ENCODE results near the gene CHODL.

CHODL gene, protein sequence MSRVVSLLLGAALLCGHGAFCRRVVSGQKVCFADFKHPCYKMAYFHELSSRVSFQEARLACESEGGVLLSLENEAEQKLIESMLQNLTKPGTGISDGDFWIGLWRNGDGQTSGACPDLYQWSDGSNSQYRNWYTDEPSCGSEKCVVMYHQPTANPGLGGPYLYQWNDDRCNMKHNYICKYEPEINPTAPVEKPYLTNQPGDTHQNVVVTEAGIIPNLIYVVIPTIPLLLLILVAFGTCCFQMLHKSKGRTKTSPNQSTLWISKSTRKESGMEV

DNA sequence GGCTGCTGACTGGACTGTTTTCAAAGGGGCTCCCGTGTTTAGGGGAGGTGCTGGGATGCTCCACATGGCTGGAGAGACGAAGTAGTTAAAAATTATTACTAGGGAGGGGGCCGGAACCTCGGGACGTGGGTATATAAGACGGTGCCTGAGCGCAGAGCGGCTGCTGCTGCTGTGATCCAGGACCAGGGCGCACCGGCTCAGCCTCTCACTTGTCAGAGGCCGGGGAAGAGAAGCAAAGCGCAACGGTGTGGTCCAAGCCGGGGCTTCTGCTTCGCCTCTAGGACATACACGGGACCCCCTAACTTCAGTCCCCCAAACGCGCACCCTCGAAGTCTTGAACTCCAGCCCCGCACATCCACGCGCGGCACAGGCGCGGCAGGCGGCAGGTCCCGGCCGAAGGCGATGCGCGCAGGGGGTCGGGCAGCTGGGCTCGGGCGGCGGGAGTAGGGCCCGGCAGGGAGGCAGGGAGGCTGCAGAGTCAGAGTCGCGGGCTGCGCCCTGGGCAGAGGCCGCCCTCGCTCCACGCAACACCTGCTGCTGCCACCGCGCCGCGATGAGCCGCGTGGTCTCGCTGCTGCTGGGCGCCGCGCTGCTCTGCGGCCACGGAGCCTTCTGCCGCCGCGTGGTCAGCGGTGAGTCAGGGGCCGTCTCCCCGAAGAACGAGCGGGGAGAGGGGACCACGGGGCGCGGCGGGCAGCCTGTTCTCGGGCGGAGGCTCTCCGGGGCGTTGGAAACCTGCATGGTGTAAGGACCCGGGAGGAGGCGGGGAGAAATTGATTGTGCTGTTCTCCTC, at the start of gene CHODL:
Gene CHODL (plus strand): TSS at position 163 of the 793 bp plus-strand sequence. CDS start 391 bp downstream, at position 554.
- DNase-seq = no peak

DNA sequence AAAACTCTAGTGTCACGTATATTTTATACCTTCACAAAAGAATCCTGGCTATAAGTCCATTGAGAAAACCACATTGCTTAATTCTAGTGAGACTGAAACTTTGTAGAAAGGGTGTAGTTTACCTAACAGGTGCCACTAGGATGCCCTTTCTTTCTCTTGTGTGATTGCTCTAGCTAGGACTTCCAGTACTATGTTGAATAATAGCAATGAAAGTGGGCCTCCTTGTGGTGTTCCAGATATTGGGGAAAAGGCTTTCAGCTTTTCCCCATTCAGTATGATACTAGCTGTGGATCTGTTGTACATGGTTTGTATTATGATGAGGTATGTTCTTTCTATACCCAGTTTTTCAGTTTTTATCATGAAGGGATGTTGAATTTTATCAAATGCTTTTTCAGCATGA, 39.7 kb upstream of the CHODL start:
- DNase-seq = peak; percentile 0

DNA sequence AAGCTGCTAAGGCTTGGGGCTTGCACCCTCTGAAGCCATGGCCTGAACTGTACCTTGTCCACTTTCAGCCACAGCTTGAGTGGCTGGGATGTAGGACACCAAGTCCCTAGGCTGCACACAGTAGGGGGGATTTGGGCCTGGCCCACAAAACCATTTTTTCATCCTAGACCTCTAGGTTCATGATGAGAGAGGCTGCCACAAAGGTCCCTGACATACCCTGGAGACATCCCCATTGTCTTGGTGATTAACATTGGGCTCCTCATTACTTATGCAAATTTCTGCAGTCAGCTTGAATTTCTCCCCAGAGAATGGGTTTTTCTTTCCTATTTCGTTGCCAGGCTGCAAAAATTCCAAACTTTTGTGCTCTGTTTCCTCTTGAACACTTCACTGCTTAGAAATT, 26.3 kb upstream of the CHODL start:
- DNase-seq = no peak

DNA sequence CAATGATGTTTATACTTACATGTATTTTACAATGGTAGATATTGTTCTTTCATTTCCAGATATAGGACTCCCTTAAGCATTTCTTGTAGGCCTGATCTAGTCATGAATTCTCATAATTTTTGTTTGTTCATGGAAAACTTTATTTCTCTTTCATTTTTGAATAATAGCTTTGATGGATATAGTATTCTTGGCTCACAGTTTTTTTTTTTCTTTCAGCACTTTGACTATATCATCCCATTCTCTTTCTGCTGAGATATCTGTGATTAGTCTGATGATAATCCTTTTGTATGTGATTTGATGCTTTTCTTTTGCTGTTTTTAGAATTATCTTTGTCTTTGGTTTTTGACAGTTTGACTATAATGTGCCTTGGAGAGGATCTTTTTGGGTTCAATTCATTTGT, 24.1 kb upstream of the CHODL start:
- DNase-seq = no peak

DNA sequence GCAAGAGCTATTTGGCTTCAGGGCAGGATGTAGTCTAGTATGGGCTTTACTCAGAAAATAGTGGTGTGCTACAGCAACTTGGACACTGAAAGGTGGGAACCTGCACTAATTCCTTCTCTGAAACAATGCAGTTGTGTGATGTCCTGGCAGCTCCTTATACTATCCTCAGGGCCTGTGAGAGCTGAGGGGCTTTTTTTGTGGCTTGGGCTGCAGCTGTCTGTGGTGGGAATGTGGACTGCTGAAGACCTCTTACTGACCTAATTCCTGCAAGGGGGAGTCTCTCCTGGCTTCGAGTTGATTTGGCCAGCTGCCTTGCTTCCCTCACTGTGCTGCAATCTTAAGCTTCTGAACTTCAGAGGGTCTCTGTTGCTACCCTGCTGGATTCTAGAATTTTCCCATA, 22.3 kb upstream of the CHODL start:
- no peak for DNase-seq

DNA sequence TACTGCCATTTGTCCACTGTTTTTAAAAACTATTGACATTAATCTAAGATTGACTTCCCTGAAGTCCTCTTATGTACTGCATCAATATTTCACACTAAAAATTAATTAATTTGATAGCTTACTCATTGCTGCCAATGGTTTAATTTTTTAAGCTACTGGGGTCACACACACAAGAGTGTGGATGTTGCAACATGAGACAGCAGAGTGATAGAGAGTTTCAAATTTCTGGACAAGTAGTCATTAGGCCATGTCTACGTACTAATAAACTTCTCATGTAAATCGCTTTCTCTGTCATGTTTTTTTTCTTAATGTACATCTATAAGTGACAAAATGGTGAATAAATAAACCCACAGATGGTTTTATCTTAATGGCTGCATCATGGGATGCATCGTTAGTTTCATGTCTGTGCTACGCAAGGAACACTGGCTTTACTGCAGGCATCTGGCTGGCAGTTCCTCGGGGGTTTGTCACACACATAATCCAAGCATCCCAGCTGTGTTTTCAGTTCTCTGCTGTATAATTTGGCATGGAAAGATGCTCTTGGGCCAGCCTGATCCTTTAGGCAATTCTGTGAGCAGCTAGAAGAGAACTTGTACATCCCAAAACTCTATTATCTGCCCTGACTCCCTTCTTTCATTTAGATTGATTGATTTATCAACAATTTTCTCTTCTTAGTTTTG, 16.4 kb upstream of the CHODL start:
- no peak for DNase-seq

DNA sequence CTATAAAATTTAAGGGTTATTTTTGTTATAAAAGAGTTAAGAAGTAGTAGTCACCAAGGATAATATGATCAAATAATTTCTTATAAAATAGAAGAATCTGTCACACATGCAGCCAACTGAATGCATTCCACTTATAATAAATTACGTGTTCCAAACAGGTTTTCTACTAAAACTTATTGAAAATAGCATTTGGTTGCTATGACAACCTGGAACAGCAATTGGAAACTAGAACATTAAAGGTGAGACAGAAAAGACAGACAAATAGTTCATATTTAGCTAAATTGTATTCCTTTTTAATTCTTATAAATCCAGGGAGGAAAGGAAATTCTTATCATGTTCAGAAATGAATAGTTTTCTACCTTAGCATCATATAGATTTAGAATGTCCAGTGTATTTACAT, 9.1 kb upstream of the CHODL start:
- DNase-seq = no peak

DNA sequence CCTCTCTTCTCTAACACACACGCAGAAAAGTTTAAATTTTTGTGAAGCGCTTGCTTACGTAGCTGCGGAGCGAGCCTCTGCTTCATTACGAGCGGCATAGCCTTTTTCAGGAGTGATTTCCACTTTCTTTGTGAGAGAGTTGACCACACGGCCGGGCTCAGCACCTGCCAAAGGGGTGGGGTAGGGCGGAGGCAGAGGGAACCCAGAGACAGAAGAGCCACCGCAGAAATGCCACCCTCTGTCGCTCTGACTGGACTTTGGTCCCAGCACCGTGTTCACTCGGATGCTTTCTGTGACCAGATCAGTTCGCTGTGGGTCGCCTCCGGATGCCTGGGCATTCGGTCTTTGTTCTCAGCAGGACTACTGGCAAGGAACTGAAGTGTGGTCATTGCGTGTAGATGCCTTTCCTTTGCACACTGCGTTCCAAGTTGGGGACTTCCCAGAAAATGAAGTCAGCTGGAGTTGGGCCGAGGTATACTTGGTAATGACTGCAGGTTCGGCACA, 883 bp downstream of the CHODL start:
- no peak for DNase-seq

DNA sequence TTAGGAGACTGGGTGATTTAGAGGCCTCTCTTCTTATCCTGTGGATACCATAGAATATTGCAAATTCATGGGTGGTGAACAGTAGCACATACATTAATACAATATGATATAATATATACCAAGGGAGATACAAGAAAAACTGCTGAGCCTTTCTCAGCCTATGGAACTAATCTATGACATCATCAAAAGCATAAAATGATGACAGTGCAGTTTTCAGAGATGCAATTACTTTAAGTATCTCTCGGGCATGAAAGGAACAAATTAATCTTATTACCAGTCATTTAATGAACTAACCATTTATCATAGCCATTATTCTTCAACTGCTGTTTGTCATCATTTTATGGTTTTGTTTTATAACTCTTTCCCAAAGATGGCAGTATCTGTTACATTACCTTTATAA, 3.5 kb downstream of the CHODL start:
- no peak for DNase-seq

DNA sequence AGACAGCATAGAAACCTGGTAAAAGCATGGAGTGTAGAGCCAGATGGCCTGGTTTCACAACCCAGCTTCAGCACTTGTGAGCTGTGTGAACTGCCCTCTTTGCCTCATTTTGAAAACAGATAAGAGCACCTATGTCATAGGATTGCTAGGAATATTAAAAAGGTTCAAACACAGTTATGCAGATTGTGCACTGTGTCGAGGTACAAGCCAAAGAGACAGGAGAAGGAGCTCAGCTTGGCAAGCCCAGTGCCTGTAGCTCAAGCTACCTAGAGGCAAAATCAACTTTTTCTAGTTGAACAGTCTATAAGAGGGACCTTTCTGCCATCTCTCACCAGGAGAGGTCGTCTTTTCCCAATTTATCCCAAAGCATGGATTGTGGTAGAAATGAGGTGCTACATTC, 5.0 kb downstream of the CHODL start:
- DNase-seq = no peak

DNA sequence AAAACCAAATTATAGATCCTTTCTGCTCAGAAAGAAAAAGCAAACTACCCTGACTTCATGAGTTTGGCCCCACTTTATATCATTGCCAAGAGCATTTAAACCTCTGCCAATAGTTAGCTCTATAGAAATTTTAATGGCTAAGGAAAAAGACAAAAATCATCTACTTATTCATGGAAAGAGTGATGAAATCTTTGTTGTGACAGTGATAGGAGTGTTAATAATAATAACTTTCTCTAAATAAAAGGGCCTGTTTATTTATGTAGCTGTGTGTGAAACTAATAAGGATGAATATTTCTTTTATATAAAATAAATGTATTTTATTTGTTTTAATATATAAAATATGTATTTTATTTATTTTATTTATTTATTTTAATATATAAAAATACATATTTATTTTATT, 6.4 kb downstream of the CHODL start:
- DNase-seq = no peak

DNA sequence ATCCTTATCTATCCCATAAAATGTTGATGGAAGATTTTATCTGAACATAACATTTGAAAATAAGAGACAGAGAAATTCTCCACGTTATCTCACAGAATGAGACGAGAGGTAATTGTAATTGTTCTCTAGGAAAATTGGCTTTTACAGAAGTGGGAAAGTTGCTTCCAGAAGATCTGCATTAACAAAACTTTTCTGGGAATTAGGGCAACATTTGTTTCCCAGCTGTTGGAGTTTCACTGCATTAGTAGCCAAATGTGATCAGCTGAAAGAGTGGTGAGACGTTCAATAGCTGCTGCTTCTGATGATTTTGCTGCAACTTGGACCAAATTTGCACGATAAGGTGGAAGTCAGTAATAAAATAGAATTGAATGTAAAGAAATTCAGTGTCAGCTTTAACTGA, 7.6 kb downstream of the CHODL start:
- no peak for DNase-seq

DNA sequence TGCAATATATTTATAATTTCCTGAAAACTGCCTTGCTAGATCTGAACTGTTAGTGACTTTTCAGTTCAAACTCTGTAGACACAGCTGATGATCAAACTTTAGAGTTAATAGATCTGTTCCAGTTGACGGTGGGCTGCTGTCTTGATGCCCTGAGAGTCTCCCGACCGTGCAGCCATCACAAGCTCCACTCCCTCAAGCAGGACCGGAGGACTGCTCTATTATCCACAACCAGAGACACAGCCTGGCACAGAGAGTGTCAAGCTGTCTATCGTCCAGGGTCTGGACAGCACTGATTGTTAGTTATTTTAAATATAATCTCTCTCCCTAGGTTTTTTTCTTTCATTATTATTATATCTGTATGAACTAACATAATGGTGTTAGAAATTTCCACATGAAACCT, 8.0 kb downstream of the CHODL start:
- no peak for DNase-seq

DNA sequence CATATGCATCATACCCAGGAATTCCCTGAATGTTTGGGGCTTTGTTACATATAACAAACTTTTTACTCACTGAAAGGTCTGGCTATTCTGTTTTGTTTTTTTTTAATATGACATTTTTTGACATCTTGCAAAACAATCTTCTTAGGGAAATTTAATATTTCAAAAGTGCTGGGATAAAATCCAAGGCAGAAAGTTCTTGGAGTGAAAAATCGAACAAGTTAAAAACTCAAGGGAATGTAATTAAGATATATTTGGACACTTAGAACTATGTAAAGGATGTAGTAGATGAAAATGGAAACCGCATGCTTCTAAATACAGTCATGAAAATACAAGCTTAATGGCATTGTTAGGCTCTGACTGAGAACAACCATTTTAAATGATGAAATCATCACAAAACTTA, 8.6 kb downstream of the CHODL start:
- no peak for DNase-seq

DNA sequence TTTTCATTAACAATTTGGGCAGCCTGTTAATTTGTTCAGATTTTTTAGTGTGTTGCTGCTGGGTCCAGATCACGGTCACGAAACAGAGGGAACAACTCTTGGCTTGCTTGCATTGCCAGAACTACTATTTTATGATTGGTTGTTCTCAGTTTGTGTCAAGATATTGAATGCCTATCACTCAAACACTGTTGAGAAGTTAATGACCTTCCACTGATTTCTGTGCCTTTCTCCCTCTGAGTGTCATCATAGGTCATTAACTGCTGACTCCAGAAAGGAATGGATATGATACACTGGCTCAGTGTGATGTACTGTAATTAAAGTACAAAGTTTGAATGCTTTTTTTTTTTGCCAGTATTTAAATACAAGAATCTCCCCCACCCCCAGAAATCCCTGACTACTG, 9.2 kb downstream of the CHODL start:
- DNase-seq = no peak

DNA sequence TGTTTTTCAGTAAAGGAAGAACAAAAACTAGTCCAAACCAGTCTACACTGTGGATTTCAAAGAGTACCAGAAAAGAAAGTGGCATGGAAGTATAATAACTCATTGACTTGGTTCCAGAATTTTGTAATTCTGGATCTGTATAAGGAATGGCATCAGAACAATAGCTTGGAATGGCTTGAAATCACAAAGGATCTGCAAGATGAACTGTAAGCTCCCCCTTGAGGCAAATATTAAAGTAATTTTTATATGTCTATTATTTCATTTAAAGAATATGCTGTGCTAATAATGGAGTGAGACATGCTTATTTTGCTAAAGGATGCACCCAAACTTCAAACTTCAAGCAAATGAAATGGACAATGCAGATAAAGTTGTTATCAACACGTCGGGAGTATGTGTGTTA, 21.3 kb downstream of the CHODL start:
- no peak for DNase-seq

DNA sequence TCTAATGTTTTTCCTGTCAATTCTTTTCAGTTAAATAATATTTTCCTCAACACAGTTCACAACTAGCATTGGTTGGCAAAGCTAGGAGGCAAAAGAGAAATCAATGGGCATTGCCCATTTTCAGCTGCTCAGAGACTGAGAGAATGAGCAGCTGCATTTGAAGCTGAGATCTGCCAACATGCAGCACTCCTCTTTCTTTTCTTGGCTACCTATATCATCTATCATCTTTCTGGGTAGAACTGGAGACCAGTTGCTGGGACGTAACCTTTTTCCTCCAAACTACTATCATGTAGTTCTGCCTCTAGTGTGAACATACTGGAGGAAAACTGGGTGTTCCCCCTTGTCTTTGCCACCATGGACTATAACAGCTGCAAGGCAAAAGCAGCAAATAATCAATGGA, 22.9 kb downstream of the CHODL start:
- no peak for DNase-seq

DNA sequence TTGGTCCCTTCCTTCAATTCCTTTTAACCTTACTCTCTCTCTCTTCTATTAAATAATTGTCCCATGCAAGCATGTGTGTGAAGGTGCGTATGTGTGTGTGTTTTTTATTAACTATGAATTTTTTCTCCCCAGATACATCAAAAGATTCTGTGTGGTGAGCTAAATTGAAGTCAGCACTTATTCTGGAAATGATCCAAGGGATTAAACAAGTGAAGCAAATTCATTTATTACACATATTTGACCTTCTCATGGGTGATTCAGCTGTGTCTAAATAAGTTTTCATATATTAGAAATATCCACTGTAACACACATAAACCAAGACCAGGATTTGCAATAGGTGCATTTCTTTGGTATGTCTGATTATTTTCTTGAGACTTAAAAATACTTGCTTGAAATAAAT, 24.3 kb downstream of the CHODL start:
- DNase-seq = no peak

DNA sequence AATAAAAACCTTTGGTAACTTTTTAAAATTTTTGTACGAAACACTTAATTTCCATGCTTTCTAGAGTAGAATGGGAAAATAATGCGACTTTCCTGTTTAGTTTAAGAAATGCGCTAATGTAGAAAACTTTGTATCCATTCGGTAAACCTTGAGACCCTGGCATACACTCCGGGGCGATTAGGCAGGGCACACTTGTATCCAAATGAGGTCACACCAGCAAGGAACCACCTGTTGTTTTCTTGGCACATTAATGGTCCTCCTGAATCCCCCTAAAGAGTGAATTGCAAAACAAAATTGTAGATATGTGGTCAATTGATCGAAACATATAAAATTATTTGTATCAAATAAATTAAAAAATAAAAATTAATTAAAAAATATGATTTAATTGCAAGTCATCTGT, 25.2 kb downstream of the CHODL start:
- no peak for DNase-seq

DNA sequence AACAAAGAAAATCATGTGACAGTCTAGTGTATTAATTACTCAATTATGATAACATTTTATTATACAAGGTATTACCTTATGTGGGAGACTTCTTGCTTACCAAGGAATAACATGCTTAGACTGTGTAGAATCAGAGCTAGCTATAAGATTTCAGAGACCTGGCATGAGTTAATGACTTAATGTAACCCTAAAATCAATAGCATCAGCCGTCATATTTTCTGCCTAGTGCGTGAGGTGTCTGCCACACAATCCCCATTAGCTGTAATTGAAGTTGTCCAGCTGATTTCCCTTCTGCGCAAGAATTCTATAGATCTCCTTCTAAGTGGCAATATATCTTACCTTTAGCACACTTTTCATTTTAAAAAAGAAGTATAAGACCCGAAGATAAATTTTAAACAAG, 28.8 kb downstream of the CHODL start:
- no peak for DNase-seq

DNA sequence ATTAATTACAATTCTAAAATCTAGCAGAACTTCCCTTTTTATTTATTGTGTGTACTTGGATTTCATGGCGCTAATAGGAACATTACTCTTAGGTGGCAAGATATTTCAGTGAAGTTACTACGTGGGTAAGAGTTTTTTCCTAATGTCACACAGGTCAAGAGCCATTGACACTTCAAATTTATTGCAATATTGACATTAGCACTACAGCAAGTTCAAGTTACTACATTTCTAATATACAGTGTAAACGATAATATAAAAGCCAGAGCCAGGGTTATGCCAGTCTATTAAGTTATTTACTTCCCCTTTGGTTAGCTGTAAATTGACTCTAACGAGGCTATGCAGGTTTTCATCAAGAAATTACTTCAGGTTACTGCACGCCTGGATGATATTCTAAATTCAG, 29.7 kb downstream of the CHODL start:
- DNase-seq = no peak

DNA sequence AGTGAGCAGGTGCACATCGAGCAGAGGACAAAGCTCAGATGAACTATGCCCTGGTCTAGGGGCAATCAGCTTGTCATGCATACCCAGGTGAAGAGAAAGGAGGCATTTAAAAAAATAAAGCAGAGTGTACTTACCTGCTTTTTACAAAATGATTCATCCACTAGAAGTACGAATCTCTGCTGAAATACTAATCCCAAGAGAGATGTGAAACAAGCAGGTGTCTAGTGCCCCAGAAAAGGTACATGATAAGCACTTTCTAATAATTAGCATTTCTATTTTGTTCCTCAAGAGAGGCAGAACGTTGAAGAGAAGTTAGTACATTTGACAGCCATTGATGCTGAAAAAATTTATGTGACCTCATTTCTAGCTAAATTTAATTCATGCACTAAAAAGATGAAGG, 31.1 kb downstream of the CHODL start:
- no peak for DNase-seq

DNA sequence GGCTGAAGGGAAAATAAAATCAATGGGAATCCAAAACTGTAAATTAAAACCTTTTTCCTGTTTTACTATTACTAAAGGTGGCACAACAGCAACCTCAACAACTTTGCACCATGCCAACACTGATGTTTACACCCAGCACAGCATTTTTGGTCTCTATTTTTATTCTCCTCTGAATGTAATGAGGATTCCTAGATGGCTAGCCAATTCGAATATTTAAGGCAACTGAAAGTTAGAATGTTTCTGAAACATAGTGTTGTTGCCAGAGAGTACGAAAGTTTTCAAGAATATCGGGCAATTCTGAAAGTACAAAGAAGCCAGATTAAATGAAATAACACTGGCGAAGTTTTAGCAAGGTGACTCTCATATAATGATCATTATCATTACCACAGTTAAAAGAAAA, 40.7 kb downstream of the CHODL start:
- DNase-seq = no peak

DNA sequence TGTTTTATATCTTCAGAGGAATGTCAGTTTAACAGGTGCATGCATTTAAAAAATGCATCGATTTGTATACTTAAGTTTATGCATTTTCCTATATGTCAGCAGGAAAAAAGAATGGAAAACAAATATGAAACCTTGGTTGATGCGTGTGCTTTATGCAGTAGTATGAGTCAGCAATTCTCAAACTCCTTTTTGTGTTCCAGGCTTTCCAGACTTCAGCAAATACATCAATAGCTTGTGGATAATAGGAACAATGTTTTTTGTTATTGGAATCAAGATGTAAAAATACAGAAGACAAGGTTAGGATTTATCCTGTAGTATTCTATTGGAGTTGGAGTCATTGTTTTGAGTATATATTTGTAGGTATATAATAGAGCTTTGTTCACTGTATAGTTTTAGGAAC, 45.2 kb downstream of the CHODL start:
- DNase-seq = no peak

All from midbrain (tissue), 1 donor.